RWPE2 (cell line): ENCODE measurements around the gene ING2.

ENCODE experiments used
- ATAC-seq: fragments of 200-7000 bp; cut with Tn5 transposase; 3 replicates; pipeline ENCODE4 v1.9.1; 2021; ENCODE audit warnings: low read depth
- DNase-seq: peaks from one replicate; pipeline ENCODE4 v3.0.0-alpha.2; 2020; ENCODE audit warnings: low spot score
- H3K27ac ChIP-seq: fragments of 450-650 bp; 2 replicates; pipeline ENCODE4 v1.5.1; 2017; ENCODE audit warnings: mild to moderate bottlenecking; ENCODE audit not compliant: poor library complexity, severe bottlenecking
- H3K27me3 ChIP-seq: fragments of 250-450 bp; sonication (Bioruptor Pico); 2 replicates; pipeline ENCODE4 v1.5.1; 2021; ENCODE audit warnings: mild to moderate bottlenecking, moderate library complexity; ENCODE audit not compliant: insufficient read depth, poor library complexity, severe bottlenecking
- H3K36me3 ChIP-seq: fragments of 250-450 bp; sonication (Bioruptor Pico); 2 replicates; pipeline ENCODE4 v1.5.1; 2020; ENCODE audit warnings: low read depth, mild to moderate bottlenecking, moderate library complexity
- H3K4me1 ChIP-seq: fragments of 250-450 bp; sonication (Bioruptor Pico); 2 replicates; pipeline ENCODE4 v1.5.1; 2021; ENCODE audit warnings: mild to moderate bottlenecking, moderate library complexity; ENCODE audit not compliant: insufficient read depth, poor library complexity, severe bottlenecking
- H3K4me3 ChIP-seq: fragments of 250-450 bp; sonication (Bioruptor Pico); 2 replicates; pipeline ENCODE4 v1.5.1; 2021; ENCODE audit warnings: mild to moderate bottlenecking, moderate library complexity; ENCODE audit not compliant: severe bottlenecking
- H3K9me3 ChIP-seq: fragments of 250-450 bp; sonication (Bioruptor Pico); 2 replicates; pipeline ENCODE4 v1.5.1; 2021; ENCODE audit warnings: mild to moderate bottlenecking, moderate library complexity; ENCODE audit not compliant: severe bottlenecking
- TF ChIP-seq, protein P1 (sequence below): fragments of 450-650 bp; IDR thresholded peaks from one replicate; pipeline ENCODE4 v1.5.1; 2017; ENCODE audit warnings: mild to moderate bottlenecking, moderate library complexity; ENCODE audit not compliant: poor library complexity, severe bottlenecking

ING2 gene

DNA sequence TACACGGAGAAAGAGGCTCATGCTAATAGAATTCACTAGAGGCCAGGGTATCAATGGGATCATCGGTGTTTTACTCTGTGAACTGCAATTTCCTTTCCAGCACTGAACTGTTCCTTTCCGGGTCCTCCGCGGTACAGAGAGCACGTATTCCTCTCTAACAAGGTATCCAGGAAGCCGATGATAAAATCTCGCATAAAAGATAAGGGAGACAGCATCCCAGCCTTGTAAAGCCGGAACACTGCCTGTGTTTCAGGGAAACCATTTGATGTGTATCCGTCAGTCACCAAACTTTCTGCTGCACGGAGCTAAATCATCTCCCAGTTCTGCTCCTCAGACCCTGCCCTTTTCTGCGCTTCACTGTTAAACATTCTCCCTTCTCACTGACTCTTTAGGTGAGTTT is 54.0 kb downstream of the ING2 start:
- Histone ChIP-seq H3K4me3 (no peak overlapping the region), H3K27ac (no peak overlapping the region), H3K27me3 (no peaks in the 10 kb centered on the region), H3K36me3 (no peaks in the 10 kb centered on the region), H3K4me1 (peaks cover 5% of the 10 kb centered on the region), H3K9me3 (no peaks in the 10 kb centered on the region)
- DNase-seq (no peak), ATAC-seq (no peak)
- TF ChIP-seq, protein P1, sequence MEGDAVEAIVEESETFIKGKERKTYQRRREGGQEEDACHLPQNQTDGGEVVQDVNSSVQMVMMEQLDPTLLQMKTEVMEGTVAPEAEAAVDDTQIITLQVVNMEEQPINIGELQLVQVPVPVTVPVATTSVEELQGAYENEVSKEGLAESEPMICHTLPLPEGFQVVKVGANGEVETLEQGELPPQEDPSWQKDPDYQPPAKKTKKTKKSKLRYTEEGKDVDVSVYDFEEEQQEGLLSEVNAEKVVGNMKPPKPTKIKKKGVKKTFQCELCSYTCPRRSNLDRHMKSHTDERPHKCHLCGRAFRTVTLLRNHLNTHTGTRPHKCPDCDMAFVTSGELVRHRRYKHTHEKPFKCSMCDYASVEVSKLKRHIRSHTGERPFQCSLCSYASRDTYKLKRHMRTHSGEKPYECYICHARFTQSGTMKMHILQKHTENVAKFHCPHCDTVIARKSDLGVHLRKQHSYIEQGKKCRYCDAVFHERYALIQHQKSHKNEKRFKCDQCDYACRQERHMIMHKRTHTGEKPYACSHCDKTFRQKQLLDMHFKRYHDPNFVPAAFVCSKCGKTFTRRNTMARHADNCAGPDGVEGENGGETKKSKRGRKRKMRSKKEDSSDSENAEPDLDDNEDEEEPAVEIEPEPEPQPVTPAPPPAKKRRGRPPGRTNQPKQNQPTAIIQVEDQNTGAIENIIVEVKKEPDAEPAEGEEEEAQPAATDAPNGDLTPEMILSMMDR: no peak

DNA sequence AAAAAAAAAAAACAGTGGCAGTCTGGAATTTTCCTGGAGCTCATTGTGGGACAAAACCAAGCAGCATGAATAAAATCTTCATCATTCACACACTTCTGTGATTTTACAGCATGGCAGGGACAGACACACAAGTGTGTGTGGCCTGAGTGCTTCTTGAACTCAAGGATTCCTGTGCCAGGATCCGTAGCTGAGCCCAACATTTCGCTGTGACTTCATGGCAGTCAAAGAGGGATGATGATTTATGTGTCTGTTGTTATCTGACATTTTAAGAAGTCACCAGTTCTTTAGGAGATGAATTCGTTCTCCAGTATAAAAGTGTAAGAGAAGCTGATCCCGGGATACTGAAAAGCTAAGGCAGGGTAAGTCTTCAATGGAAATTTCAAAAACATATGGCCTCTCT is 57.0 kb downstream of the ING2 start:
- Histone ChIP-seq H3K4me3 (no peak overlapping the region), H3K36me3 (no peaks in the 10 kb centered on the region), H3K9me3 (no peaks in the 10 kb centered on the region), H3K27me3 (no peaks in the 10 kb centered on the region), H3K27ac (no peak overlapping the region), H3K4me1 (peaks cover 8% of the 10 kb centered on the region)
- TF ChIP-seq, protein P1: no peak
- DNase-seq: no peak
- ATAC-seq: no peak
